GM19455 (cell line): ENCODE measurements around the gene ANKRD34B.

Experiments
- ATAC-seq: cut with Tn5 transposase; IDR thresholded peaks from one replicate; pipeline ENCODE4 v1.9.1; 2021; ENCODE audit not compliant: unreplicated experiment

Gene ANKRD34B

GRCh38 chr5:80573062-80573461 lies 3.0 kb upstream of the ANKRD34B start:
- ATAC-seq, result no peak

GRCh38 chr5:80569086-80569960 lies 757 bp downstream of the ANKRD34B start:
- no peak for ATAC-seq

- ATAC-seq, result no peak
Observed at GRCh38 chr5:80568251-80568650, 1.8 kb downstream of the ANKRD34B start.

- no peak for ATAC-seq
Observed at GRCh38 chr5:80566711-80567259, 3.3 kb downstream of the ANKRD34B start.

DNA sequence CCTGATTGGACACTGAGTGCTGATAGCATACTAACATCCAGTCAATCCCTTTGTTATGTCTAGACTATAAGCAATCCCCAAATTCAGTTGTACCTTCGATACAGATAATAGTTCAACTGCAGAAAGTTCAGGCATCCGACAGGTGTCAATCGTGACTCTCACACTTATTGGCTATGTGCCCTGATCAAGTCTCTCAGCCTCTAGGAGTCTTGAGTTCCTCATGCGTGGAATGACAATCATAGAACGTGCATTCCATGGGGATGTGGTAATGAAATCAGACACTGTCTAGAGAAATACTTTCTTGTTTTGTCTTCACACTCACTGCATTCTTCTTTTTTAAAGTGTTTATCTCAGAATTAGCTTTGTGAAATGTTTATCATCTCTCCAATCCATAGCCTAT lies 4.8 kb downstream of the ANKRD34B start:
- ATAC-seq, result no peak

DNA sequence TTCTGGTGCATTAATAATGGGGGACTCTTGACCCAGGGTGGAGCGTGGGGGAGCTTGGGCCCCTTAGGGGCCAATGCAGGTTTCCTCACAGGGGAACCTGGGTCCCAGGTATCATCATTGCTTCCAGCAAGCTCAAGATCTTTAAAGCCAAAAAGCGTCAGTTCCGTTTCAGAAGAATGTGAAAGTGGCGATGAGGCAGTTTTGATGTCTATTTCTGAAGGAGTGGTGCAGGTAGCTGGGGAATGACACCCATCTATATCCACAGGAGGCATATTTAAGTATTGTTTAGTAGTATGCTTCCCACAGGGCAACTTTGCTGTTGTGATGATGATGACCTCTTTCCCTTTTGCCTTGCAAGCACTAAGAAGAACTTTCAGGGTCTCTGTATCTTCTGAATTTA lies 10.8 kb downstream of the ANKRD34B start:
- ATAC-seq, result no peak

DNA sequence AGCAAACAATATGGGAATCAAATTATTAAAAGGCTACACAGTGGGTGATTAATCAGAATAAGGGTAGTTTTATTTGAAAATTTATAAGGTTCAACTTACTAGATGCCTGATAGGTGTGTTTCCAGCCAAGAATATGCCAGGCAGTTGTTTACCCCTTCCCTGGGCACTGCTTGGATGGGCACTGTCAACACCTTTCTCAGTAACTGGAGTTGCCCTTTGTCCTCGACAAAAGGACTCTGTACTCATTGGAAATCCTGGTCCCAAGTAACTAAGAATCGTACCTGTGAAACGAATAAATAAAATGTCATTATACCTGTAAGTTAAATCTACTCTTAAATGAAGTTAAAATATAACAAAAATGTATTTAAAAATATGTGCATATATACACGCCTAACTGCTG lies 15.0 kb downstream of the ANKRD34B start:
- no peak for ATAC-seq

GRCh38 chr5:80554646-80555045 lies 15.4 kb downstream of the ANKRD34B start:
- no peak for ATAC-seq

GRCh38 chr5:80541392-80541791 lies 28.7 kb downstream of the ANKRD34B start:
- ATAC-seq, result no peak

DNA sequence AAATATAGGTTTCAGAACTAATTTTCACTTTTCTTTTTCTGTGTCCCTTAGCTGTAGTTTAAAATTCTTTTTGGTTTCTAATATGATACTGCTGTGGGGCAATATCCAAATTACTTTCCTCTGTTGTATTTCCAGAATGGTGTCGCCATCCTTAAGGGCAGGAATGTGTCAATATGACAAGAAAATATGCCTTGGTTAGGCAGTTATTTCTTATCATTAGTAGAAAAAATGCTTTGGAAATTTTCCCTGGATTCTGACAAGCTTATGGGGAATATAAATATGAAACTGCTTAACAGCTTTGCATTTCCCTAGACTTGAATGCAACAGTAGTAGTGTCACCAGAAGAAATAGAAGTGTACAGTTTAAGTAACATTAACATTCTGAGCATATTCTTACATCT lies 29.4 kb downstream of the ANKRD34B start:
- no peak for ATAC-seq

DNA sequence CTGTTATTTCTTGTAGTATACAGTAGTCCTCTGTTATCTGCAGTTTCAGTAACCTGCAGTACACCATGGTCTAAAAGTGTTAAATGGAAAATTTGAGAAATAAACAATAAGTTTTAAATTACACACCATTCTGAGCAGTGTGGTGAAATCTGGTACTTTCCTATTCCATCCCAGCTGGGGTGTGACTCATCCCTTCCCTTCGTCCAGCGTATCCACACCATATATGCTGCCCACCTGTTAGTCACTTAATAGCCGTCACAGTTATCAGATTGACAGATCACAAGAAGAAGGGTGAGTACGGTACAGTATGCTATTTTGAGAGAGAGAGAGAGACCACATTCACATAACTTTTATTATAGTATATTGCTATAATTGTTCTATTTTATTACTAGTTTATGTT lies 53.3 kb downstream of the ANKRD34B start:
- no peak for ATAC-seq

- ATAC-seq, result no peak
Observed at GRCh38 chr5:80509362-80509761, 60.7 kb downstream of the ANKRD34B start.

- ATAC-seq, result no peak
Observed at GRCh38 chr5:80508844-80509243, 61.2 kb downstream of the ANKRD34B start.

- no peak for ATAC-seq
Observed at GRCh38 chr5:80507663-80508062, 62.4 kb downstream of the ANKRD34B start.
